AG04450 (cell line): Measurements from ENCODE around the gene CTXN1. TPM values are rescaled to one million over a fixed set of nuclear protein-coding genes. Genes with fewer than 3 reads are reported as not detected.
A peak's percentile ranks its signal among the peaks of the same experiment; 100 is the strongest.

ENCODE experiments used
- CTCF ChIA-PET: fragments of 300-600, 350-600 bp; formaldehyde crosslinking; extraction: SDS; loops from one replicate; lab custom pipeline; 2022; ENCODE audit warnings: antibody characterized with exemption, inconsistent platforms; lab: Charles Lee
- POLR2A ChIA-PET: fragments of 350-600 bp; formaldehyde crosslinking; extraction: SDS; loops from one replicate; lab custom pipeline; 2021; ENCODE audit warnings: antibody characterized with exemption, inconsistent platforms; lab: Yijun Ruan, JAX
- DNase-seq: peaks from one replicate; pipeline ENCODE4 v3.0.0-alpha.2; 2011; ENCODE audit warnings: low read depth, low spot score
- H3K27ac ChIP-seq: one replicate; pipeline ENCODE4 v1.5.1; 2012; ENCODE audit warnings: low read depth, low read length, control low read depth
- H3K27me3 ChIP-seq: one replicate; pipeline ENCODE4 v1.6.0; 2012; ENCODE audit warnings: low read length; ENCODE audit not compliant: control insufficient read depth, insufficient read depth
- H3K4me3 ChIP-seq: 2 replicates; pipeline ENCODE4 v1.5.1; 2011; ENCODE audit warnings: mild to moderate bottlenecking, low read depth, low read length, control low read depth
- H3K9me3 ChIP-seq: 2 replicates; pipeline ENCODE4 v1.5.1; 2012; ENCODE audit warnings: low read length; ENCODE audit not compliant: control insufficient read depth, insufficient read depth
- CTCF ChIP-seq: IDR thresholded peaks from 2 replicates; pipeline ENCODE4 v1.5.1; 2011; ENCODE audit warnings: low read depth, low read length, control low read depth, inconsistent platforms
- polyA plus RNA-seq: library from polyadenylated mRNA; depleted of rRNA; stranded (reverse); fragments of >200 nt; gene quantifications from 2 replicates; pipeline ENCODE4 v1.2.3, GENCODE V29; 2011

The CTXN1 gene
- polyA plus RNA-seq, 1 experiment, result 0.95 TPM

- no peaks in the 10 kb centered on the region for H3K9me3 ChIP-seq
- no peaks in the 10 kb centered on the region for H3K27me3 ChIP-seq
- DNase-seq, result no peak
- POLR2A ChIA-PET, result interaction anchor here (1.0 to 1.8 kb wide), 4 partner anchors 11 to 829 kb away, joined by 4 to 22 read pairs (median 4); partner anchors contain the start of genes MAP2K7 and TIMM44
- H3K27ac ChIP-seq, result peak overlapping the region; percentile 99
- peak overlapping the region; percentile 10; the same call in 1 of the 2 replicates for H3K4me3 ChIP-seq
- CTCF ChIA-PET, result interaction anchor here (0.6 to 3.5 kb wide), 5 partner anchors 10 to 76 kb away, joined by 3 to 35 read pairs (median 7); partner anchors contain the start of gene TIMM44
- TF ChIP-seq CTCF, result no peak
Measured at GRCh38 chr19:7928334-7928706, 2.4 kb upstream of the CTXN1 start.

- Histone ChIP-seq H3K27ac (peak overlapping the region; percentile 99), H3K9me3 (no peaks in the 10 kb centered on the region), H3K27me3 (no peaks in the 10 kb centered on the region), H3K4me3 (no peak overlapping the region)
- no peak for DNase-seq
- TF ChIP-seq CTCF, result no peak
- CTCF ChIA-PET, result interaction anchor here (1.4 to 3.5 kb wide), 4 partner anchors 10 to 75 kb away, joined by 3 to 35 read pairs (median 6); partner anchors contain the start of gene TIMM44
- POLR2A ChIA-PET, result interaction anchor here (0.6 to 1.8 kb wide), 2 partner anchors 10 to 17 kb away, joined by 3 to 4 read pairs; no protein-coding TSS in a partner anchor
Measured at GRCh38 chr19:7927605-7928333, 1.8 kb upstream of the CTXN1 start.

DNA sequence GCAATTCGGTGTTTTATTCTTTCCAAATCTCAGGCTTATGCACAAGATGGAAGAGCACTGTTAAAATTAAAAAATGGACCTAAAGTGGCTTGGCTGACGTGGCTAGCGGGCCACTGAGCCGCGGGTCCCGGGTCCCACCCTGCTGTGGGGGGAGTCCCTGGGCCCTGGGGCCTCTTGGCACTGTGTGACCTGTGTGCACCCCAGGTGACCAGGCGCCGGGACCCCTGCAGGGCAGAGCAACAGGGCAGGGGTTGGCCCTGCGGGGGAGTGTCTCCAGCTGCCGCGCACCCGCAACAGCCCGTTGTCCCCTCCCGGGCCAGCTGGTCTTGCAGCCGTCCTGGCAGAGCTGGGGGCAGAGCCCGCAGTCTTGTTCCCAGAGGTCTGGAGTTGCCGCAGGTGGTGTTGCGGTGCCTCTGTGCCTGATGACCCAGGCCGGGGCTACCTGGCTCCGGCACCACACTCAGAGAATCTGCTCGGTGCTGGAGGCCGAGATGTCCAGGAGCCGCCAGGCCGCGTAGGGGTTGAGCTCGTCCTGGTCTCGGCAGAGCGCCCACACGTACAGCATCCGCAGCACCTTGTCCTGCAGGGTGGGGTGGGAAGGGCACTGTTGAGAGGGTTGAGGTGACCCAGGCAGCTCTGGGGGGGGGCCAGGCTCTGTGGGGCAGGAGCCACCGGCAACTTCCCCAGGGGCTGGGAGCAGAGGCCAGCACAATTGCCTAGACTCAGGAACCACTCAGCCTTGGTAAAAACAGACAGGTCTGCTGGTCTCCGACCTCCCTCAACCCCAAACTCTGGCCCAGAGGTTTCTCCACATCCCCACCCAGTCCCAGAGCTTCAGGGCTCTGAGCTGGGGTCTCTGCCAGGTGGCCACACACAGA is 1.0 kb upstream of the CTXN1 start:
- no peak for TF ChIP-seq CTCF
- POLR2A ChIA-PET, result interaction anchor here (0.6 kb wide), 1 partner anchor 18 kb away, joined by 3 read pairs; no protein-coding TSS in a partner anchor
- Histone ChIP-seq H3K27me3 (no peaks in the 10 kb centered on the region), H3K27ac (no peak overlapping the region), H3K9me3 (no peaks in the 10 kb centered on the region), H3K4me3 (no peak overlapping the region)
- CTCF ChIA-PET, result interaction anchor here (1.5 kb wide), 1 partner anchor 17 kb away, joined by 3 read pairs; no protein-coding TSS in a partner anchor
- DNase-seq, result no peak

- Histone ChIP-seq H3K27ac (no peak overlapping the region), H3K9me3 (no peaks in the 10 kb centered on the region), H3K4me3 (peak overlapping the region; percentile 50), H3K27me3 (no peaks in the 10 kb centered on the region)
- no peak for DNase-seq
- POLR2A ChIA-PET, result no interaction called here
- TF ChIP-seq CTCF, result peak; percentile 79
- CTCF ChIA-PET, result no interaction called here
Measured at GRCh38 chr19:7925171-7925851, 624 bp downstream of the CTXN1 start.
